ENCODE data around the gene C6orf52. TPM values are rescaled to one million over a fixed set of nuclear protein-coding genes. Genes with fewer than 3 reads are reported as not detected.

C6orf52 gene
- total and polyA plus RNA-seq, 9 of the 15 experiments (the other 6 are each of a cell fraction or from before 2014, with no cell fraction given): 6.7 to 37.0 (median 11.1) TPM

- TF ChIP-seq CREB3 (tag; conservative IDR thresholded peaks at IDR 0.05; ENCODE audit: low read depth) (no peak), TAL1 (IDR thresholded peaks at IDR 0.05) (peak; percentile 35; the same call in 1 of the 2 replicates), CBFA2T3 (IDR thresholded peaks at IDR 0.05) (peak; percentile 78), CBFA2T2 (conservative IDR thresholded peaks at IDR 0.05) (peak; percentile 61), TEAD4 (IDR thresholded peaks at IDR 0.05; ENCODE audit: low read length) (peak; percentile 58; the same call in 1 of the 2 replicates), TEAD4 (CRISPR knock-in tag; IDR thresholded peaks at IDR 0.05; ENCODE audit: borderline replicate concordance) (no peak), PRDM10 (IDR thresholded peaks at IDR 0.05; ENCODE audit: partially characterized antibody) (peak; percentile 6), ZNF589 (CRISPR knock-in tag; IDR thresholded peaks at IDR 0.05; ENCODE audit: low read depth) (peak; percentile 33; the same call in 1 of the 2 replicates), BACH1 (tag; IDR thresholded peaks at IDR 0.05) (no peak), DPF2 (IDR thresholded peaks at IDR 0.05) (0 out of 2 replicates have a peak, but pooled peaks have one; percentile 33), FOSL1 (tag; conservative IDR thresholded peaks at IDR 0.05) (0 out of 2 replicates have a peak, but pooled peaks have one; percentile 3), ZNF639 (CRISPR knock-in tag; conservative IDR thresholded peaks at IDR 0.05 in 1 of 2, IDR thresholded peaks at IDR 0.05 in 1 of 2) (0 out of 4 replicates have a peak, but pooled peaks of 1 of the 2 experiments have one; percentile 52), ZNF274 (IDR thresholded peaks at IDR 0.05; ENCODE audit: borderline replicate concordance, low read depth, low read length) (no peak), ARID1B (IDR thresholded peaks at IDR 0.05) (peak; percentile 55), NCOR1 (IDR thresholded peaks at IDR 0.05) (peak; percentile 47; the same call in 1 of the 2 replicates), NFYB (IDR thresholded peaks at IDR 0.05; ENCODE audit: extremely low read depth, insufficient read length) (no peak)
Observed at GRCh38 chr6:10682355-10682988, 11.9 kb downstream of the C6orf52 start (continued).
